Activated naive CD8-positive, alpha-beta T cell treated with anti-CD3 and anti-CD28 coated beads, Interleukin-2, amount 10 ng/mL, durations not matched to agents 7 days and 5 days (primary cell): Measurements from ENCODE around the gene CASP14. TPM values are rescaled to one million over a fixed set of nuclear protein-coding genes. Genes with fewer than 3 reads are reported as not detected.

ENCODE experiments used
- total RNA-seq, 2 experiments: library from RNA; stranded (reverse); gene quantifications; one replicate each; pipeline ENCODE4 v1.2.3, GENCODE V29; 2021

Gene CASP14
- total RNA-seq, 2 experiments from 2014 or later, result not detected

Other genes starting within 250 kb of the CASP14 start
- gene OR7A5, start 214.3 kb upstream of the CASP14 start, total RNA-seq, result not detected
- gene OR7C1, start 214.3 kb upstream of the CASP14 start, total RNA-seq, result not detected
- gene OR7A10, start 200.6 kb upstream of the CASP14 start, total RNA-seq, result not detected
- gene OR7A17, start 163.3 kb upstream of the CASP14 start, total RNA-seq, result not detected
- gene OR7C2, start 108.0 kb upstream of the CASP14 start, total RNA-seq, result not detected
- gene SLC1A6, start 69.6 kb upstream of the CASP14 start, total RNA-seq, result not detected
- gene OR1I1, start 32.7 kb downstream of the CASP14 start, total RNA-seq, result not detected
- under 1 TPM; 0.33 to 0.34 TPM for gene SYDE1, start 57.9 kb downstream of the CASP14 start, total RNA-seq
- under 1 TPM; 0.22 to 0.31 TPM for gene NOTCH3, start 151.5 kb downstream of the CASP14 start, total RNA-seq
- gene EPHX3, start 183.0 kb downstream of the CASP14 start, total RNA-seq, result not detected